ENCODE data around the gene KDM3A. TPM values are rescaled to one million over a fixed set of nuclear protein-coding genes. Genes with fewer than 3 reads are reported as not detected.

KDM3A gene, protein sequence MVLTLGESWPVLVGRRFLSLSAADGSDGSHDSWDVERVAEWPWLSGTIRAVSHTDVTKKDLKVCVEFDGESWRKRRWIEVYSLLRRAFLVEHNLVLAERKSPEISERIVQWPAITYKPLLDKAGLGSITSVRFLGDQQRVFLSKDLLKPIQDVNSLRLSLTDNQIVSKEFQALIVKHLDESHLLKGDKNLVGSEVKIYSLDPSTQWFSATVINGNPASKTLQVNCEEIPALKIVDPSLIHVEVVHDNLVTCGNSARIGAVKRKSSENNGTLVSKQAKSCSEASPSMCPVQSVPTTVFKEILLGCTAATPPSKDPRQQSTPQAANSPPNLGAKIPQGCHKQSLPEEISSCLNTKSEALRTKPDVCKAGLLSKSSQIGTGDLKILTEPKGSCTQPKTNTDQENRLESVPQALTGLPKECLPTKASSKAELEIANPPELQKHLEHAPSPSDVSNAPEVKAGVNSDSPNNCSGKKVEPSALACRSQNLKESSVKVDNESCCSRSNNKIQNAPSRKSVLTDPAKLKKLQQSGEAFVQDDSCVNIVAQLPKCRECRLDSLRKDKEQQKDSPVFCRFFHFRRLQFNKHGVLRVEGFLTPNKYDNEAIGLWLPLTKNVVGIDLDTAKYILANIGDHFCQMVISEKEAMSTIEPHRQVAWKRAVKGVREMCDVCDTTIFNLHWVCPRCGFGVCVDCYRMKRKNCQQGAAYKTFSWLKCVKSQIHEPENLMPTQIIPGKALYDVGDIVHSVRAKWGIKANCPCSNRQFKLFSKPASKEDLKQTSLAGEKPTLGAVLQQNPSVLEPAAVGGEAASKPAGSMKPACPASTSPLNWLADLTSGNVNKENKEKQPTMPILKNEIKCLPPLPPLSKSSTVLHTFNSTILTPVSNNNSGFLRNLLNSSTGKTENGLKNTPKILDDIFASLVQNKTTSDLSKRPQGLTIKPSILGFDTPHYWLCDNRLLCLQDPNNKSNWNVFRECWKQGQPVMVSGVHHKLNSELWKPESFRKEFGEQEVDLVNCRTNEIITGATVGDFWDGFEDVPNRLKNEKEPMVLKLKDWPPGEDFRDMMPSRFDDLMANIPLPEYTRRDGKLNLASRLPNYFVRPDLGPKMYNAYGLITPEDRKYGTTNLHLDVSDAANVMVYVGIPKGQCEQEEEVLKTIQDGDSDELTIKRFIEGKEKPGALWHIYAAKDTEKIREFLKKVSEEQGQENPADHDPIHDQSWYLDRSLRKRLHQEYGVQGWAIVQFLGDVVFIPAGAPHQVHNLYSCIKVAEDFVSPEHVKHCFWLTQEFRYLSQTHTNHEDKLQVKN (N-terminal part only)
- total RNA-seq = 41.6 TPM
- long read RNA-seq, full-length matches to known transcripts = 11 of 25 reads
- long read RNA-seq, partial matches to known transcripts = 8 of 25 reads
- long read RNA-seq, other reads (novel, unspliced or antisense) = 6 of 25 reads

DNA sequence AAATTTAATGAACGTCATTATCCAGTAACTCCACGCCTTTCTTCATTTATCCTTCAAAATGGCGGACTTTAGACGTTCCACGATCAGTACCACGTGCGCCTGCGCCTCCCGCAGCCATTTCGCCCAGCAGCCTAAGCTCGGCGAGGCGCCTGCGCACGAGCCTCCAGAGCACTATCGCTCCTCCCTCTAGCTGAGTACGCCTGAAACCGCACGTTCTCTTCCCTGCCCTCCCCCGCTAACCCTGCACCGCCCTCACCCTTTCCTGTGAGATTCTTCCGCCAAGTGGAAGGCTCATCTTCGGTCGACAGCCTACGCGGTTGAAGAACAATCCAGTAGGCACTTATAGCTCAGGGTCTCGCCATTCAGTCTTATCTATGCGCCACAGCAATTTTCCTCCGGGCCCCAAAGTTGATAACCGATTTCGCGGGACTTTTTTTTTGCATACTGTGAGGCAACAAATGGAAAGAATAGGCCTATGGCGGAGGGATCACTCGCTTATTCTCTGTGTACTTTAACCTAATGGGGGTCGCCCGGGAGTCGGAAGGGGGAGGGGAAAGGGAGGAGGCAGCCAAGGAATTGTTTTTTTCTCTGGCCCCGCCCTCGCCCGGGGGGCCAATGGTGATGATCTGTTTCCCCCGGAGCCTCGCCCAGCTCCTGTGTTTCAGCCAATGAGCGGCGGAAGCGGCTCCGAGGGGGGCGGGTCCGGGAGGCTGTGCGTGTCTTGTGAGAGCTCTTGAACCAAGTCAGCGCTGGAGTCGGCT lies at the start of gene KDM3A:
TSS of gene KDM3A (plus strand) at position 741 of the 761 bp plus-strand sequence. CDS start 677 bp downstream, outside the sequence.
- intact Hi-C loops (cut with DNase I) = loop anchor here (2.0 kb wide), 2 partner anchors 122 to 182 kb away; partner anchors contain the start of genes CHMP3 and RNF103
- peak; percentile 100 for DNase-seq (ENCODE audit: low spot score)

GRCh38 chr2:86392873-86393518 lies 48.2 kb upstream of the KDM3A start:
- intact Hi-C loops (cut with DNase I) = loop anchor here (10.0 kb wide), 1 partner anchor 312 kb away; no protein-coding TSS in a partner anchor
- DNase-seq (ENCODE audit: low spot score) = no peak

GRCh38 chr2:86393521-86394491 lies 47.4 kb upstream of the KDM3A start:
- intact Hi-C loops (cut with DNase I) = loop anchor here (10.0 kb wide), 1 partner anchor 311 kb away; no protein-coding TSS in a partner anchor
- DNase-seq (ENCODE audit: low spot score) = no peak

- DNase-seq (ENCODE audit: low spot score) = no peak
- intact Hi-C loops (cut with DNase I) = loop anchor here (10.0 kb wide), 1 partner anchor 308 kb away; no protein-coding TSS in a partner anchor
Observed at GRCh38 chr2:86396291-86396785, 44.8 kb upstream of the KDM3A start.

- intact Hi-C loops (cut with DNase I) = loop anchor here (10.0 kb wide), 1 partner anchor 307 kb away; no protein-coding TSS in a partner anchor
- no peak for DNase-seq (ENCODE audit: low spot score)
Observed at GRCh38 chr2:86397986-86398385, 43.2 kb upstream of the KDM3A start.

- intact Hi-C loops (cut with DNase I) = loop anchor here (10.0 kb wide), 1 partner anchor 306 kb away; no protein-coding TSS in a partner anchor
- DNase-seq (ENCODE audit: low spot score) = no peak
Observed at GRCh38 chr2:86398500-86399474, 42.4 kb upstream of the KDM3A start.

DNA sequence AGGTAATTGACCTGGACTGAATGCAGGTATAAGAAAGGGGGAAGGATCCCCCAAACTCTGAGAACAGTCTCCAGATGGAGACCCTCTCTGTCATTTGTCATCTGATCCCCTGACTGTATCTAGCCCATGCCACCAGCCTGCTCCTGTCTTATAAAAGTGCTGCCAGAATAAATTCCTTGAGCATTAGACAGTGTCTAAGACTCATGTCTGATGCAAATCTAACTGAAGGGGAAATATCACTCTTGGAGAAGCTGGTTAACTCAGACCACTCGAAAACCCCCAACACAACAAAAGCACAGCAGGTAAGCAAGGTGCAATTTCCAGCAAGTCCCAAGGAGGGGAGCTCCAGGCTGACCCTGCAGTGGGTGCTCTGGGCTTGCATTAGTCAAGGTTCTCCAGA lies 40.9 kb upstream of the KDM3A start:
- intact Hi-C loops (cut with DNase I) = no loop called here
- DNase-seq (ENCODE audit: low spot score) = no peak

DNA sequence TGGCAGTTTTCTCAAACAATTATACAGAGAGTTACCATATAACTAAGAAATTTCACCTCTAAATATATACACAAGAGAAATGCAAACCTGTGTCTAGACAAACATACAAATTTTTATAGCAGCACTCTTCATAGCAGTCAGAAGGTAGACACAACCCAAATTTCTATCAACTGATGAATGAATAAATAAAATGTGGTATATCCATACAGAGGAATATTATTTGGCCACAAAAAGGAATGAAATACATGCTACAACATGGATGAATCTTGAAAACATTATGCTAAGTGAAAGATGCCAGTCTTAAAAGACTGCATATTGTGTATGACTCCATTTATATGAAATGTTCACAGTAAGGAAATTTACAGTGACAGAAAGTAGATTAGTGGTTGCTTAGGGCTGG lies 30.6 kb upstream of the KDM3A start:
- intact Hi-C loops (cut with DNase I) = no loop called here

DNA sequence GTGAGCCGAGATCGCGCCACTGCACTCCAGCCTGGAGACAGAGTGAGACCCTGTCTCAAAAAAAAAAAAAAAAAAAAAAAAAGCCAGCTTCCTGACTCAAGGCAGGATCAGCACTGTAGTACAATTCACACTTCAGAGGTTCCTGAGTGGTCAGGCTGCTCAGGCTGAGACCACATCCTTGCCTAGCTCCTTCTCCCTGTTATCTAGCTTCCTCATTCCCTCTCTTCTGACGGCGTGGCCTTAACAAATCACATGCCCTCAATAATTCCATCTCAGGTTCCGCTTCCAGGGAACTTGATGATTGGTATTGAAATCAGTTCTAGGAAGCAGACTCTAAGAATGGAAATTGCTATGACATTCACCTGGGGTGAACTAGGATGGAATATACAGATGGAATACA lies 29.8 kb upstream of the KDM3A start:
- intact Hi-C loops (cut with DNase I) = no loop called here
- DNase-seq (ENCODE audit: low spot score) = no peak

More for the DNA sequence above, 30.6 kb upstream of the KDM3A start:
- no peak for DNase-seq (ENCODE audit: low spot score)

GRCh38 chr2:86412007-86412406 lies 29.2 kb upstream of the KDM3A start:
- DNase-seq (ENCODE audit: low spot score) = no peak
- intact Hi-C loops (cut with DNase I) = no loop called here

GRCh38 chr2:86413296-86414094 lies 27.7 kb upstream of the KDM3A start:
- DNase-seq (ENCODE audit: low spot score) = no peak
- intact Hi-C loops (cut with DNase I) = no loop called here

GRCh38 chr2:86414996-86415395 lies 26.2 kb upstream of the KDM3A start:
- intact Hi-C loops (cut with DNase I) = no loop called here

GRCh38 chr2:86416146-86416545 lies 25.0 kb upstream of the KDM3A start:
- DNase-seq (ENCODE audit: low spot score) = no peak
- intact Hi-C loops (cut with DNase I) = no loop called here

More at GRCh38 chr2:86414996-86415395, 26.2 kb upstream of the KDM3A start:
- no peak for DNase-seq (ENCODE audit: low spot score)

DNA sequence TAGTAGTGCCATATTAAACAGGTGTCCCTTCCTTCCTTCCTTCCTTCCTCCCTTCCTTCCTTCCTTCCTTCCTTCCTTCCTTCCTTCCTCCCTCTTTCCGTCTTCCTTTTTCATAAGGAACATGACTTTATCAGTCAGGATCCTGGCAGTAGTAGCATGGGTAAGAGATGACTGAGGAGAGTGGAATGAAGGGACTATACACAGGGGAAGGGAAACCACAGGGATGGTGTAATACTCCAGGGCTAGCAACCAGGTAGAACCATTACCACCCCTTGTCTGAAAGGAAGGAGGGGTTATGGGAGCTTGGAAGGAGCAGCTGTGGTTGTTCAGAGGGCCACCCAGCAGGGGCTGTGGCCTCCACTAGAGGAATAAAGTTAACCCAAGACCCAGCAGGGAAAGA lies 23.2 kb upstream of the KDM3A start:
- intact Hi-C loops (cut with DNase I) = no loop called here

DNA sequence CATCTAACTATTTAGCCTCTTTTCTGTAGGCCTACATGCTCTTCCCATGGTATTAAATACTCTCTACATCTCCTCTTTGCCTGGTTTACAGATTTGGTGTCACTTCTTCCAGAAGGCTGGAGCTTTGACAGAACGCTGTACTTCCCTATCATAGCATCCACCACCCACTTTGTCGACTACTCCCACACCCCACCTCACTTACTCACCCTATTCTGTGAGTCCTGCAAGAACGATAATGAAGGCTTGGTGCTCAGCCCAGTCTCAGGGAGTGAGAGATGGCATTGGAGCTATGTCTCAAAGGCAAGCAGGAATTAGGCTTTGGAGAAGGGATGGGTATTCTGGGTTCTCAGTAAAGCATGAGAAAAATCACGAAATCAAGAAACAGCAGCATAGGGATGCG lies 20.3 kb upstream of the KDM3A start:
- no peak for DNase-seq (ENCODE audit: low spot score)
- intact Hi-C loops (cut with DNase I) = no loop called here

More for the DNA sequence above, 23.2 kb upstream of the KDM3A start:
- no peak for DNase-seq (ENCODE audit: low spot score)
